HG03565 (cell line): ENCODE results near the gene AMOTL1.
A peak's percentile ranks its signal among the peaks of the same experiment; 100 is the strongest.

Experiments
- ATAC-seq: cut with Tn5 transposase; IDR thresholded peaks from one replicate; pipeline ENCODE4 v1.9.1; 2021; ENCODE audit warnings: mild to moderate bottlenecking, moderate library complexity; ENCODE audit not compliant: unreplicated experiment

The AMOTL1 gene

GRCh38 chr11:94767701-94768601 is at the start of gene AMOTL1:
Gene AMOTL1 (plus strand): TSS chr11:94768356. CDS start chr11:94768512, 156 bp downstream.
- ATAC-seq: no peak

- no peak for ATAC-seq
Observed at GRCh38 chr11:94719876-94720275, 48.3 kb upstream of the AMOTL1 start.

- ATAC-seq: no peak
Observed at GRCh38 chr11:94721565-94722292, 46.4 kb upstream of the AMOTL1 start.

GRCh38 chr11:94722735-94723134 is 45.4 kb upstream of the AMOTL1 start:
- ATAC-seq: no peak

- ATAC-seq: no peak
Observed at GRCh38 chr11:94725097-94725496, 43.1 kb upstream of the AMOTL1 start.

- no peak for ATAC-seq
Observed at GRCh38 chr11:94727819-94728218, 40.3 kb upstream of the AMOTL1 start.

- ATAC-seq: no peak
Observed at GRCh38 chr11:94728541-94728940, 39.6 kb upstream of the AMOTL1 start.

- ATAC-seq: no peak
Observed at GRCh38 chr11:94728966-94729751, 39.0 kb upstream of the AMOTL1 start.

GRCh38 chr11:94730153-94730552 is 38.0 kb upstream of the AMOTL1 start:
- ATAC-seq: no peak

- no peak for ATAC-seq
Observed at GRCh38 chr11:94731880-94732601, 36.1 kb upstream of the AMOTL1 start.

- no peak for ATAC-seq
Observed at GRCh38 chr11:94732617-94733281, 35.4 kb upstream of the AMOTL1 start.

- ATAC-seq: no peak
Observed at GRCh38 chr11:94734563-94735275, 33.4 kb upstream of the AMOTL1 start.

GRCh38 chr11:94735907-94736306 is 32.2 kb upstream of the AMOTL1 start:
- no peak for ATAC-seq

GRCh38 chr11:94737171-94737611 is 31.0 kb upstream of the AMOTL1 start:
- ATAC-seq: no peak

- no peak for ATAC-seq
Observed at GRCh38 chr11:94738746-94739145, 29.4 kb upstream of the AMOTL1 start.

GRCh38 chr11:94739331-94739730 is 28.8 kb upstream of the AMOTL1 start:
- no peak for ATAC-seq

GRCh38 chr11:94740083-94741021 is 27.8 kb upstream of the AMOTL1 start:
- no peak for ATAC-seq

- ATAC-seq: peak; percentile 48
Observed at GRCh38 chr11:94741022-94741679, 27.0 kb upstream of the AMOTL1 start.
